Measurements from ENCODE around the gene TENM3. TPM values are rescaled to one million over a fixed set of nuclear protein-coding genes. Genes with fewer than 3 reads are reported as not detected.
A peak's percentile ranks its signal among the peaks of the same experiment; 100 is the strongest.

Gene TENM3
- polyA plus RNA-seq, 3 donors, result 13.3 to 21.5 (median 16.6) TPM

DNA sequence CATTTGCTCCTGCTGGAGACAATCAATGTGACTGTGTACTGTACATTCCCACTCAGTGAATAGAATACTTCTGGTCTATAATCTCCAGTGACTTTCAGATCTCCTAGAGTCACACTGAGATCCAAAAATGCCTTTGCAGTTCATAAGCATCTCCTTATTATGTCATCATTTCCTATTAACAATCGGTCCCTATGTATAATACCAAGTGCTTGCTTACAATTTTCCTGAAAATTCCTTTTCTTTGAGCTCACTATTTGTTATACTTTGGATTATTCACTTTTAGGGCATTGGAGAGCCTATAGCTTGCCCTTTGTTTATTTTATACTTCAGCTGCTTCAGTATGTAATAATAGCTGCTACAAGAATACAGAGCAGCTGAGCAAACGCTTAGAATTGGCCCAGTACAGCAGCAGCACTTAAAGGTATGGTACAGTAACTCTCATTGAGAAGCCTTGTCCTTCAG is 361.0 kb downstream of the TENM3 start:
- DNase-seq (ENCODE audit: extremely low read depth in 1 of 11, low read depth in 9 of 11, low spot score in 4 of 11), result peak in 1 of 11 donors; percentile 15

DNA sequence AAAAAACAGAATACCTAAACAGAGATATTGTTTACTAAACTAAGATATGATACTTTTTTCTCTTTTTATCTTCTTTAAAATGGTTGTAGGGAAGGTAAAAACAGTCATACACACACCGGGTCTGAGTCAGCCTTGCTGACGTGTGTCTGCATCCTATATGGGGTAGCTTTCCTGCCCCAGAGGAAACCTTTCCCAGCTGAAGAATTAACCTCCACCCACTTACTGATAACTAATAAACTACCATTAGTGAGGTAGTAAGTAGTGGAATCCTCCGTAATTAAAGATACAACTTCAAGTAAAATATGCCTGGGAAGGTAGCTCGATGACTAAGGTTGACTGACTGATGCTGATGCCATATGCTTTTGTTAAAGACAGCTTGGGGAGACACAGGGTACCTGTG is 361.8 kb downstream of the TENM3 start:
- DNase-seq (ENCODE audit: extremely low read depth in 1 of 11, low read depth in 9 of 11, low spot score in 4 of 11), result no peak

DNA sequence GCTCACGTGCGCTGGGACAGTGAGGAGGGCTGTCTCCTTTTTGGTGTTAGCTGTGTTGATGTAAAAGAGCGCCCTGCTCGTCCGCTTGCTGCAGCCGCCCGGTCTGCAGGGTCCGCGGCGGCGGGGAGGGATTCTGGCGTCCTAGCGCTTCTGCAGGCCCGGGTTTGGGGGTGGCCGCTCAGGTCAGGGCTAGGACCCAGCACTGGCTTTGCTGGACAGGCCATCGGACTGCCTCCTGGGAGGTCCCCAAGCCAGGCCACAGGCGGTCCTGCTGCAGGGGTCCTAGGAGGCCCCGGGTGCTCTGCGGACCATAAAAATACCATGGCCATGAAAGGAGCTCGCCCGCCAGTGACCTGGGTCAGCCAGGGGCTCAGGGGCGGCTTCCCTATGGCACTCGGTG is 365.3 kb downstream of the TENM3 start:
- DNase-seq (ENCODE audit: extremely low read depth in 1 of 11, low read depth in 9 of 11, low spot score in 4 of 11), result no peak

DNA sequence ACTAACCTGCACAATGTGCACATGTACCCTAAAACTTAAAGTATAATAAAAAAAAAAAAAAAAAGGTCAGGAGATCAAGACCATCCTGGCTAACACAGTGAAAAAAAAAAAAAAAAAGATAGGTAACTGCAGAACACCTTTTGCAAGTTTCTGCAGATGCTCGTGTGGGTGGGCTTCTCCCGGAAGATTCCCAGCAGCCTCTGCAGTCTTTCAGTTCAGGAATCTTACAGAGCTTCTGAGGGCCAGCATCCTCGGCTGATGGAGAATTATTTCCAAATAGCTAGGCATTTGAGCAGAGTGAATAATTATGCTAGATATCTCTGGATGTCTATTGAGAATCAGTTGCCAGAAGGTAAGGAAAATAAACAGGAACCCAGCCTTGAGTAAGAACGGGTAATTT is 373.3 kb downstream of the TENM3 start:
- no peak for DNase-seq (ENCODE audit: extremely low read depth in 1 of 11, low read depth in 9 of 11, low spot score in 4 of 11)

DNA sequence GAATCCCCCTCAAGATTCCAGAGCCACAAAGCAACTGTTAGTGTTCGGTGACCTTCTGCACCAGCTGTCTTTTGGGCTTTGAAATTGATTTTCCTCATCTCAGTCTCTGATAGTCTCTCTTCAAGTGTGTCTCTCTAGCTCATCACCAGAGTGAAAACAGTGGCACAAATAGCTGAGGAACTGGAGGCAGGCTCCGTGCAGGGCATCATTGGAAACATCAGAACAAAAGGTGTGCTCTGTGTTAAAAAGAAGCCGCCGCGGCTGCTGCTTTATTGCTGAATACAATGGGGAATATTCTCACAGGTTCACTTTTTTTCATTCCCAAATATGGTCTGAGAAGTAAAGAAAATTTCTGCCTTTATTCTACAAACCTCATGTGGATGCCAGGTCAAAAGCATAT is 376.5 kb downstream of the TENM3 start:
- DNase-seq (ENCODE audit: extremely low read depth in 1 of 11, low read depth in 9 of 11, low spot score in 4 of 11), result no peak

DNA sequence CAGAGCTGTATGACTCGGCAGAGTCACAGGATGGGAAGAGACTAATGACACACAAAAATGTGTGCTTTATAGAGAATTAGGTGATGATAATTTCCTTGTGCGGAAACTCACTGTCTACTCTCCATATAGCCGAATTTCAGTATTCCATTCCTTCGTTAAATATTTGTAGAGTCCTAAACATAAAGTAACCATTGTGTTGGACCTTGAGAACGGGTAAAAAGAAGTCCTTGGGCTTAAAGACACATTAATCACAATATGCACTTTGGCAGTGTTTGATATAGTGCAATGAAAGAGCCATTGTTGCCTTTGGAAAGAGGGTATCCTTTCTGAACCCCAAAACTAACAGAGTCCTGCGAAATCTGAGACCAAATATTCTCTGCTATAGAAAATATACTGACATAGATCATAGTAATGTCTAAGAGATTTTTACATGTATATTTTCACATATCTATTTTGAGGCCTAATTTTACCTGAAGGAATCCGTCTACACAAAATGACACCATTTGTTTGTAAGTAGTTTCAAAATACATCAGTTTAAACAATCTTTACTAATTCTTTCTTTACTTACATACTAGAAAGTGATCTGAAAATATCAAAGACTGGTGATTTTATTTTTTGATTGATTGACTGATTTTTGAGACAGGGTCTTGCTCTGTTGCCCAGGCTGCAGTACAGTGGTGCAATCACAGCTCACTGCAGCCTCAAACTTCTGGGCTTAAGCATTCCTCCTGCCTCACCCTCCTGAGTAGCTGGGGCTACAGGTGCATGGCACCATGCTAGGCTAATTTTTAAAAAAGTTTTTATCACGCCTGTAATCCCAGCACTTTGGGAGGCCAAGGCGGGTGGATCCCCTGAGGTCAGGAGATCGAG is 377.1 kb downstream of the TENM3 start:
- DNase-seq (ENCODE audit: extremely low read depth in 1 of 11, low read depth in 9 of 11, low spot score in 4 of 11), result no peak

DNA sequence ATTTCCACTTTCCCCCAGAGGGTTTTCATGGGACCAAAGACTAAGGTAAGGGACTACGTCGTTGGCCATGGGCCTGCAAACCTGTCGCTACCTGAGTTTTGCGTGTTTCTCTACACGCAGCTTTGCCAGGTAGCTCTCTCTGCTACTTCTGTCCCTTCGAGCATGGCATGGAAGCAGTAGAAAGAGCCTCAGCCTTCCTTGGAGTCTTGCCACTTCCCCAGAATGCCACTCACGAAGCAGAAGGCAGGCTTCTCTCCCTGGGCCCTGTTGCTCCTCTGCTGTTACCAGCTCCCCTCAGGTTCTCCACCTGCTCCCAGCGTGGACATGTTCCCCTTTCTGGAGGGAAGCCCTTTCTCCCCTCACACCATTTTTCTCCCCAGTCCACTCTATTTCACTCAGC is 381.1 kb downstream of the TENM3 start:
- no peak for DNase-seq (ENCODE audit: extremely low read depth in 1 of 11, low read depth in 9 of 11, low spot score in 4 of 11)

DNA sequence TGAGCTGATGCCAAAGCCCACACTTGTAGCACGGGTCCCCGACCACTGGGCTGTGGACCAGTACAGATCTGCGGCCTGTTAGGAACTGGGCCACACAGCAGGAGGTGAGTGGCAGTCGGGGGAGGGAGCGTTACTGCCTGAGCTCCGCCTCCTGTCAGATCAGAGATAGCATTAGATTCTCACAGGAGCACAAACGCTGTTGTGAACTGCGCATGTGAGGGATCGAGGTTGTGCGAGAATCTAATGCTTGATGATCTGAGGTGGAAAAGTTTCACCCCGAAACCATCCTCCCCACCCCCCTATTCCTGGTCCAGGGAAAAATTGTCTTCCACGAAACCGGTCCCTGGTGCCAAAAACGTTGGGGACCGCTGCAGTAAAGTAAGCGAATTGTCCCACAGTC is 382.0 kb downstream of the TENM3 start:
- DNase-seq (ENCODE audit: extremely low read depth in 1 of 11, low read depth in 9 of 11, low spot score in 4 of 11), result no peak

DNA sequence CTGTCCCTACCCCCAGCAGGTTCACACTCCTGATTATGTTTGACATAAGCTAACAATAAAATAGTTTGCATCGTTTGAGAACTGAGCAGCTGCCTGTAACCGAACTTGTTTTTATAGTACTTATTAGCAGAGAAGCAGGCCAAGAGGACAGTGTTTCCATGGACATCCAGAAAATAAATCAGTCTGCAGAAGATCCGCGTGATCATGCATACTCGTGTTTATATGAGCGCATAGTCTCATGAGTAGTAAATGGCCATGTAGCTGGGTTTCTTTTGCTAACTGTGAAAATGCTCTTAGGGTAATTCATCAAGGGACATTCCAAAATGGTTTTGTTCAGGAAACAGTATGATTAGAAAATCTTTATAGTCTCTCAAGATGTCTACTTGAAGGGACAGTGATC is 384.8 kb downstream of the TENM3 start:
- peak in 1 of 11 donors; percentile 7 for DNase-seq (ENCODE audit: extremely low read depth in 1 of 11, low read depth in 9 of 11, low spot score in 4 of 11)

DNA sequence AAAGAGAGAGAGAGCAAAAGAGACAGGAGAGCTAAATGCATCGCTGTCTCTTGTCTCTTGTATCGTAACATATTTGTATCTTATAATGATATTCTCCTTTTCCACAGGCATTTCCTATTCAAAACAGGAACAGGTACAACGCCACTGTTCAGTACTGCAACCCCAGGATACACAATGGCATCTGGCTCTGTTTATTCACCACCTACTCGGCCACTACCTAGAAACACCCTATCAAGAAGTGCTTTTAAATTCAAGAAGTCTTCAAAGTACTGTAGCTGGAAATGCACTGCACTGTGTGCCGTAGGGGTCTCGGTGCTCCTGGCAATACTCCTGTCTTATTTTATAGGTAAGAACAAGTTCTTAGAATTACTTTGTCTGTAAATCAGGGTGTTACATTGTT is 385.3 kb downstream of the TENM3 start:
- no peak for DNase-seq (ENCODE audit: extremely low read depth in 1 of 11, low read depth in 9 of 11, low spot score in 4 of 11)

DNA sequence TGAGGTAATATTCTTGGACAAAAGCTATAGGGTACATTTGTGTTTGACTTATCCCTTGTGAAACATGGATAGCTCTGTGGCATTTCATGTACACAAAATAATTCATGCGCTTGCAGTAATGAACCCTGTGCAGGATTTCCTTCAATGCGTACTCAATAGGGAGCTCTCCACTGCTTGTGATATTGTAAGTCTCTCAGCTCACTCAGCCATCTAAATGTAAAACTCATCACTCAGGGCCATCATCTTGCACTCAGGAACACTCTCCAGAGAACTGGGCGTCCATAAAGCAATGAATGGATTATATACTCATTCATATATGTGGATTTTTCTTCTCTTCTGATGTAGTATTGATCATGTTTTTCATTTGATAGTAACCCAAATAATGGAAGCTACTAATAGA is 385.9 kb downstream of the TENM3 start:
- no peak for DNase-seq (ENCODE audit: extremely low read depth in 1 of 11, low read depth in 9 of 11, low spot score in 4 of 11)

DNA sequence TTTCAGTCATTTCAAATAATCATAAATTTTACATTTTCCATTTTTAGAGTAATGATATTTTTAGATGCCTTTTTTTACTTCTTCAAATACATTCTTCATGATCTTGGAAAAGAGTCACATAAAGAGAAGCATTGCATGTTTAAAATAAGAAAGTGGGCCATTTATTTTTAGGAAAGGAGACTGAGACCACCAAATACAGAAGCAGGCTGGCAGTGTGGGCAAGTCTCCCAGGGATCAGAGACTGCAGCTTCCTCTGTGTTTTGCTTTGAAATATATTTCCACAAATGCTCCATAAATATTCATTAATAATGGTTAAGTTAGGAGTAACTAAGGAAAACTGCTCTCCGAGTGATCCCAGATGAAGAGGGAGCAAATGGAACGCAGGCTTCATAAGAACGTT is 397.3 kb downstream of the TENM3 start:
- no peak for DNase-seq (ENCODE audit: extremely low read depth in 1 of 11, low read depth in 9 of 11, low spot score in 4 of 11)

DNA sequence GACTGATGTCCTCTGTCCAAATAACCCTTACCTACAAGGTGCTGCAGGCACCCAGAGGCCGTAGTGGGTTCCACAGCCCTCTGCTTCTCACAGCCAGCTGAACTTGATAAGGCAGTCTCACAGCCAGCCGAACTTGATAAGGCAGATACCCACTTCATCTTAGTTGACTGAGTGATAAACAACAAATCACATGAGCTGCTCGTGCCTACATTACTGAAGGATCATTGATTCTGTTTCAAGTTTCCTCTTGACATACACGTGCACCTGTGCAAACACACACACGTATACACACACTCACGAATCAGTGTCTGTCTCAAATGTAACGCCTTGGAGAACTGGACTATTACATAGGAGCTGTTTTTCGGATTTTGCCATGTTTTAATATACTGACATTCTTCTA is 397.7 kb downstream of the TENM3 start:
- DNase-seq (ENCODE audit: extremely low read depth in 1 of 11, low read depth in 9 of 11, low spot score in 4 of 11), result no peak

DNA sequence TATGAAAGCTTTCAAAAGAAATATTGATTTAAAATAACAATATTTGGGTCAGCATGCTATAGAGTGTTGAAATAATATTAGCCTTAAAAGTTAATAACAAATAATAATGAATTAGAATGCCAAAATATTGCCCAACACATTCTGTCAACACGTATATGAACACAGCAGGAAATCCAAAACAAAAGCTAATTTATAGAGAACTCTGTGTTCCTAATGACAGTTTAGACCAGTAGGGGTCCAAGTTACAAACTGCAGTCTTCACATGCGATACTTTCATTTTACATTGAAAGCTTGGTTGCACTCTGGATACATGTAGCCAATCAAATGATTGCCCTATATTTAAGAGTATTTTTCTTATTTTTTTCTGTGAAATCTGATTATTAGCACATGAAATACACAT is 399.6 kb downstream of the TENM3 start:
- DNase-seq (ENCODE audit: extremely low read depth in 1 of 11, low read depth in 9 of 11, low spot score in 4 of 11), result no peak

DNA sequence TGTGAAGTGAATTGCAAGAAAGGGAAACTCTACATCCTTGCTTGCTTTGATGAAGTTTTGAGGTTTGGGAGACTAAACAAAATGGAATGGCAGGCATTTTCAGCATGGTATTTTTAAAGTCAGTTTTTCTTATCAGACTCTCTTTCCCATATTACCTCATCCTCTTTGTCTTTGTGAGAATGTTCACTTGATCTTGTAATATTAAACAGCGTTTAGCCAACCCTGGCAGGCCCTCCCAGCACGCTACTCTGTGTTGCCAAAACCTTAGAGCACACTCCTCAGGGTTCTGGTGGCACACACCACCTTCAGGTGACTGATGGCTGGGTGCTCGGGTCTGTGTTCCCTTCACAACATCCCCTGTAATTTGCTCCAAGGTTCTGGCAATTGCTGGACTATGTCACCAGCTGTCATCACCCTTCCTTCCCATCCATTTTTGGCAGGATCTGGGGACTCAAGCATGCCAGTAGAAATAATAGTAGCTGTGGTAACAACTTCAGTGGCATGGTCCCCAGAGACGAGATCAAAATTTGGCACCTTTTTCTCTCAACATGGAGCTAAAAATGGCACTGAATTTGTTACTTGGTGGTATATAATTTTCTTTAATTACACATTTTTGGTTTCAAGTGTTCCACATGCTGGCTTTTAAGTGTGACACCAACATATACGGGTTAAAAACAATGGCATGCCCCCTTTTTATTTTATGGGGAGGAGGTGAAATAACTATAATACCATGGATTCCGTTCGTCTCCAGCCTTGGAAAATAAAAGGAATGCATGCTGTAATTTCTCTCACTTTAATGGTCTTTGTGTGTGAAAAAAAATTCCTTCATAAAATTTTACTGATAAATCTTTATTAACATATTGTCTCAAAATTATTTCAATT is 400.8 kb downstream of the TENM3 start:
- DNase-seq (ENCODE audit: extremely low read depth in 1 of 11, low read depth in 9 of 11, low spot score in 4 of 11), result no peak

DNA sequence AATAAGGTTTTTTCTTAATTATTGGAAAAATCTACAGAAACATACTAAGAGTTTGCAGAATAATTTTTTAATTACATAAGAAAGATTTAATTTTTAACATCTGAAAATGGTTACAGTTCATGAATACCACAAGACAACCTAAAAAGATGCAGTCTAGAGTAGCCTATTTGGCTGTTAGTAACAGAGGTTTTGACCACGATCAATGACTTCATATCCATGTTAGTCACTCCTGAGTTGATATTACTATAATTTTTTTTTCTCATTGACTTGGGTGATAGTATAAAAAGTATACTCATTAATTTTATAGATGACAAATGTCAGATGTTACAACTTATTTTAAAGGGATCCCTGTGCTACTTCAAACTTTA is 401.5 kb downstream of the TENM3 start:
- no peak for DNase-seq (ENCODE audit: extremely low read depth in 1 of 11, low read depth in 9 of 11, low spot score in 4 of 11)

DNA sequence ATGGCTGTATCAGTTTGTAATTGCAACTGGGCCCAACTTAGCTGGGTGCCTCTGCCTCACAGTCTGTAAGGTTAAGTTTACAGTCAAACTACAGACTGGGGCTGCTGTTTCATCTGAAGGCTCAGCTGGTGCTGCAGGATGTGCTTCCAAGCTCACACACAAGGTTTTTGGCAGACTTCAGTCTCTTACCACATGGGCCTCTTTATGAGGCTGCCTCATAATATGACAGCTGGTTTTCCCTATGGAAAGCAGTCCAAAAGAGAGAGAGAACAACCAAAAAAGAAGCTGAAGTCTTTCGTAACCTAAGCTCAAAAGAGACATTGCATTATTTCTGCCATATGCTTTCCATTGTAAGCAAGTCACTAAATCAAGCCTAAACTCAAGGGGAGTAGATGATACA is 402.3 kb downstream of the TENM3 start:
- DNase-seq (ENCODE audit: extremely low read depth in 1 of 11, low read depth in 9 of 11, low spot score in 4 of 11), result no peak

DNA sequence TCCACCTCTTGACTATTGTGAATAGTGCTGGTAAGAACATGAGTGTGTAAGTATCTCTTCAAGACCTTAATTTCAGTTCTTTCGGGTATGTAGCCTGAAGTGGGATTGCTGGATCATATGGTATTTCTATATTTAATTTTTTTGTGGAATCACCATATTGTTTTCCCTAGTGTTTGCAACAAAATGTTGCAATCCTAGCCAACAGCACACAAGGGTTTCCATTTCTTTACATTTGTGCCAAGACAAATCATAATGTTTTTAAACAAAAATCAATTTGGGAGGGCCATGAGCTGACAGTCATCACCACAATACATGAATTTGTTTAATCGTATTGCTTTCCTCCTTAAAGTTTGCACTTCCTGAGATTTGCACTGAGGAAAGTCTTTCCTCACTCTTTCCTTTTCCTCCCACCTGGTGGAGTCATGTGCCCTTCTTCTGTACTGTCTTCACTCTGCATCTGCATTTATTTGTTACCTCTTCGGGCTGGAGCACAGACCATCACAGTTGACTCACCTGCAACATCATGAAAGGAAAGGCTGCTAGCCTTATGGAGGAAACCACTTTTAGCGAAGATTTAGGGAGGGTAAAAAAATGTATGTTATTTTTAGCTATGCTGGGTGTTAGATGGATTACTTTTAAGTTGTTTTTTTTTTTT is 404.6 kb downstream of the TENM3 start:
- DNase-seq (ENCODE audit: extremely low read depth in 1 of 11, low read depth in 9 of 11, low spot score in 4 of 11), result no peak

DNA sequence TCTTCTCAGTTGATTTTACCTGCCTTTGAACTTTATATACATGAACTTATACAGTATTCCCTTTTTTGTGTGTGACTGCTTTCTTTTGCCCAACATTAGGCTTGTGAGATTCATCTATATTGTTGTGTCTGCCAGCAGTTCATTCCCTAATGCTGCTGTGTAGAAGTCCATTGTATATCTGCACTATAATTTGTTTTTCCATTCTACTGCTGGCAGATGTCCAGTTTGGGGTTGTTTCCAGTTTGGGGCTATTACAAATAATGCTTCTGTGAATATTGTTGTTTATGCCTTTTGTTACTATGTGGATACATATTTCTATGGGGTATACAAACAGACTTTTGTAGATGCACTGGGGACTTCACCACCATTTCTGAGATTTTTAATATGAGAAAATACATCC is 405.6 kb downstream of the TENM3 start:
- DNase-seq (ENCODE audit: extremely low read depth in 1 of 11, low read depth in 9 of 11, low spot score in 4 of 11), result no peak
